ENCODE measurements around the gene TSPAN33.

TSPAN33 gene

GRCh38 chr7:129127601-129128000 is 16.9 kb upstream of the TSPAN33 start:
- no peak for DNase-seq (ENCODE audit: low read depth, low spot score)
- no peak overlapping the region for H3K27ac ChIP-seq

GRCh38 chr7:129134356-129134987 is 10.0 kb upstream of the TSPAN33 start:
- DNase-seq (ENCODE audit: low read depth, low spot score): peak; percentile 33
- H3K27ac ChIP-seq: no peak overlapping the region

GRCh38 chr7:129136887-129137642 is 7.4 kb upstream of the TSPAN33 start:
- no peak for DNase-seq (ENCODE audit: low read depth, low spot score)
- H3K27ac ChIP-seq: no peak overlapping the region

GRCh38 chr7:129143724-129144094 is 798 bp upstream of the TSPAN33 start:
- no peak overlapping the region for H3K27ac ChIP-seq
- DNase-seq (ENCODE audit: low read depth, low spot score): no peak

GRCh38 chr7:129144834-129145668 is 544 bp downstream of the TSPAN33 start:
- H3K27ac ChIP-seq: no peak overlapping the region
- no peak for DNase-seq (ENCODE audit: low read depth, low spot score)

GRCh38 chr7:129146237-129146979 is 1.9 kb downstream of the TSPAN33 start:
- H3K27ac ChIP-seq: no peak overlapping the region
- no peak for DNase-seq (ENCODE audit: low read depth, low spot score)

- no peak overlapping the region for H3K27ac ChIP-seq
- no peak for DNase-seq (ENCODE audit: low read depth, low spot score)
These were observed 3.2 kb downstream of the TSPAN33 start for GRCh38 chr7:129147731-129148130.

GRCh38 chr7:129149511-129149910 is 5.0 kb downstream of the TSPAN33 start:
- H3K27ac ChIP-seq: no peak overlapping the region
- no peak for DNase-seq (ENCODE audit: low read depth, low spot score)

- no peak overlapping the region for H3K27ac ChIP-seq
- DNase-seq (ENCODE audit: low read depth, low spot score): no peak
These were observed 5.9 kb downstream of the TSPAN33 start for GRCh38 chr7:129150199-129150996.

- H3K27ac ChIP-seq: no peak overlapping the region
- DNase-seq (ENCODE audit: low read depth, low spot score): no peak
These were observed 13.1 kb downstream of the TSPAN33 start for GRCh38 chr7:129157651-129158050.

GRCh38 chr7:129159539-129159938 is 15.0 kb downstream of the TSPAN33 start:
- H3K27ac ChIP-seq: no peak overlapping the region
- DNase-seq (ENCODE audit: low read depth, low spot score): no peak

- DNase-seq (ENCODE audit: low read depth, low spot score): no peak
- H3K27ac ChIP-seq: no peak overlapping the region
These were observed 15.8 kb downstream of the TSPAN33 start for GRCh38 chr7:129160161-129160905.

- no peak overlapping the region for H3K27ac ChIP-seq
- no peak for DNase-seq (ENCODE audit: low read depth, low spot score)
These were observed 17.2 kb downstream of the TSPAN33 start for GRCh38 chr7:129161524-129162225.

GRCh38 chr7:129162732-129163131 is 18.2 kb downstream of the TSPAN33 start:
- H3K27ac ChIP-seq: no peak overlapping the region
- no peak for DNase-seq (ENCODE audit: low read depth, low spot score)

GRCh38 chr7:129163875-129164544 is 19.5 kb downstream of the TSPAN33 start:
- no peak for DNase-seq (ENCODE audit: low read depth, low spot score)
- no peak overlapping the region for H3K27ac ChIP-seq

- no peak for DNase-seq (ENCODE audit: low read depth, low spot score)
- H3K27ac ChIP-seq: no peak overlapping the region
These were observed 22.2 kb downstream of the TSPAN33 start for GRCh38 chr7:129166745-129167144.

GRCh38 chr7:129167817-129168216 is 23.3 kb downstream of the TSPAN33 start:
- no peak for DNase-seq (ENCODE audit: low read depth, low spot score)
- no peak overlapping the region for H3K27ac ChIP-seq
